Stimulated activated naive B cell treated with anti-CD40 and anti-IgM and Interleukin-4, amounts not matched to agents 10 μg/mL and 1 μg/mL and 100 μg/mL, for 72 hours (primary cell): ENCODE data around the gene CMTR1.

Source experiments
- ATAC-seq, 2 donors: fragments of 150-1000 bp; cut with Tn5 transposase; replicated peaks; 2 replicates each; pipeline ENCODE4 v1.10.0; 2021; ENCODE audit warnings: moderate library complexity in 1 of 2
- DNase-seq: peaks from one replicate; pipeline ENCODE4 v3.0.0; 2021
- H3K27ac Mint-ChIP-seq: one replicate; pipeline ENCODE4 v1.8.0; 2022; ENCODE audit warnings: mild to moderate bottlenecking, mixed read lengths
- H3K27me3 Mint-ChIP-seq, 2 donors: one replicate each; pipeline ENCODE4 v1.8.0; 2022; ENCODE audit warnings: mixed read lengths in 2 of 2
- H3K36me3 Mint-ChIP-seq, 2 donors: one replicate each; pipeline ENCODE4 v1.8.0; 2022; ENCODE audit warnings: mixed read lengths in 2 of 2, mild to moderate bottlenecking in 1 of 2
- H3K4me1 Mint-ChIP-seq, 2 donors: one replicate each; pipeline ENCODE4 v1.8.0; 2022; ENCODE audit warnings: mixed read lengths in 2 of 2, mild to moderate bottlenecking in 1 of 2
- H3K4me3 Mint-ChIP-seq, 2 donors: one replicate each; pipeline ENCODE4 v1.8.0; 2022; ENCODE audit warnings: mild to moderate bottlenecking in 2 of 2, mixed read lengths in 2 of 2, moderate library complexity in 1 of 2
- H3K9me3 Mint-ChIP-seq, 2 donors: one replicate each; pipeline ENCODE4 v1.8.0; 2022; ENCODE audit warnings: mixed read lengths in 2 of 2, mild to moderate bottlenecking in 1 of 2

Gene CMTR1

GRCh38 chr6:37487591-37488380, 54.8 kb downstream of the CMTR1 start:
- peaks cover 51 to 67% of the 10 kb centered on the region in 2 donors for H3K4me1 Mint-ChIP-seq
- ATAC-seq (peak; percentile 28 to 52), DNase-seq (no peak)
- no peaks in the 10 kb centered on the region for H3K9me3 Mint-ChIP-seq
- H3K36me3 Mint-ChIP-seq: peaks cover 24 to 42% of the 10 kb centered on the region in 2 donors
- H3K27ac Mint-ChIP-seq: peak overlapping the region; percentile 86
- peak overlapping the region; percentile 79 to 83 for H3K4me3 Mint-ChIP-seq
- no peaks in the 10 kb centered on the region for H3K27me3 Mint-ChIP-seq

GRCh38 chr6:37488476-37488875, 55.5 kb downstream of the CMTR1 start:
- H3K27ac Mint-ChIP-seq: peak overlapping the region; percentile 86
- peak overlapping the region; percentile 79 to 83 for H3K4me3 Mint-ChIP-seq
- H3K4me1 Mint-ChIP-seq: peaks cover 53 to 74% of the 10 kb centered on the region in 2 donors
- H3K27me3 Mint-ChIP-seq: no peaks in the 10 kb centered on the region
- peaks cover 24 to 37% of the 10 kb centered on the region in 2 donors for H3K36me3 Mint-ChIP-seq
- ATAC-seq (peak; percentile 35 to 36), DNase-seq (no peak)
- H3K9me3 Mint-ChIP-seq: no peaks in the 10 kb centered on the region

DNA sequence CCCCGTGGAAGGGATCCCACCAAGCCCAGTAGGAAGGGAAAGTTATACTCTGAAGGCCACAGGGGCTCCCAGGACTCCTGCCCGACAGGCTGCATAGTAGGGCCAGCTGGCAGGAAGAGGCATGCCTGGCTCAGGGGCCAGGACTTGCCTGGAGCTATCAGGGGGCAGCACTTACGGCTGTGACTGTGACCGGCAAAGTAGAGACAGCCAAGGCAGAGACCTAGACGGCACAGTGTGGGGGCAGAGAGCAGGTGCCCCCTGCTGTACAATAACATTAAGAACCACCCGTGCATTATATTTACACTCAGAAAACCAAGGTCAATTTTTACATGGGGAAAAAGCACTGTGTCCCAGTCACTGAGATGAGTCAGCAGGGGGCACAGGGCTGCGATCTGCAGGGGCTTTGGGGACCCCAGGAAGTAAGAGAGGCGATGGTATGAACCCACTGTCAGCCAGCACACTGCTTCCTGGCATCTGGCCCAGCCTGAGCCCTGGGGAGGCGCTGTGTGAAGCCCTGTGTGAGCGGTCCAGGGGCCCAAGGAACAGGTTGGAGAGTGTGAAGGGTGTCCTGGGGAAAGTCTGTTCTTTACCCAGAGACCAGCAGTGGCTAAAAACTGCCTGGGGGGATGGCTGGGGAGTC, 56.8 kb downstream of the CMTR1 start:
- H3K4me3 Mint-ChIP-seq: peak overlapping the region; percentile 64 to 79
- no peaks in the 10 kb centered on the region for H3K9me3 Mint-ChIP-seq
- peak overlapping the region; percentile 95 for H3K27ac Mint-ChIP-seq
- DNase-seq: no peak
- peak; percentile 52 to 64 for ATAC-seq
- no peaks in the 10 kb centered on the region for H3K27me3 Mint-ChIP-seq
- peaks cover 27 to 41% of the 10 kb centered on the region in 2 donors for H3K36me3 Mint-ChIP-seq
- peaks cover 60 to 84% of the 10 kb centered on the region in 2 donors for H3K4me1 Mint-ChIP-seq

DNA sequence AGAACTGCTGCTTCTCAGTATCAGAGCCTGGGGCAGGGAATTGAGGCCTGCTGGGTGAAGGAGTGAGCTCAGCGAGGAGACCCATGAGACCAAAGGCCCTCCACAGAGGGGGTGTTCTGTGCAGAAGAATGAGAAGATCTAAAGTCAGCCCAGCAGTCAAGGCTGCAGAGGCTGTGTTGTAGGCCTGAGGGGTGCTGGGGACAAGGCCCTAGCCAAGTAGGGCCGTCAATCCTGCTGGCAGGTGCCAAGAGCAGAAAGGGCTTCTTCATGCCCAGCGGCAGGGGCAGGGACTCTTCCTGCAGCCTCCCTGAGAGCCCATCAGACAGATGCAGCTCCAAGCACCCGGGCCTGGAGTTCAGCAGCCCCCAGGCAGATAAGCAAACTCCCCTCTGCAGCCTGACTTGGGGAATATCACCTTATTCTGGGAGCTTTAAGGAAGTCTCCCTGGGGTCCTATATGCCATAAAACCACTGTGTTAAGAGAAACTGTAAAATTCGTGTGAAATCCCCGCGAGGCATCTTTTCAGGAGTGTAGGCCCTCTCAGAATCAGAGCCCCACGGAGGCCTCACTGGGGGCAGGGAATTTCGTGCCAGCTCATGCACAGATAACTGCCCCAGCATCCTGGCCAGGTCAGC, 57.6 kb downstream of the CMTR1 start:
- Mint-ChIP-seq H3K36me3 (peaks cover 27 to 46% of the 10 kb centered on the region in 2 donors), H3K4me3 (peak overlapping the region; percentile 48 to 79), H3K9me3 (no peaks in the 10 kb centered on the region), H3K27ac (peak overlapping the region; percentile 95), H3K27me3 (no peaks in the 10 kb centered on the region), H3K4me1 (peaks cover 66 to 93% of the 10 kb centered on the region in 2 donors)
- ATAC-seq: no peak
- no peak for DNase-seq

DNA sequence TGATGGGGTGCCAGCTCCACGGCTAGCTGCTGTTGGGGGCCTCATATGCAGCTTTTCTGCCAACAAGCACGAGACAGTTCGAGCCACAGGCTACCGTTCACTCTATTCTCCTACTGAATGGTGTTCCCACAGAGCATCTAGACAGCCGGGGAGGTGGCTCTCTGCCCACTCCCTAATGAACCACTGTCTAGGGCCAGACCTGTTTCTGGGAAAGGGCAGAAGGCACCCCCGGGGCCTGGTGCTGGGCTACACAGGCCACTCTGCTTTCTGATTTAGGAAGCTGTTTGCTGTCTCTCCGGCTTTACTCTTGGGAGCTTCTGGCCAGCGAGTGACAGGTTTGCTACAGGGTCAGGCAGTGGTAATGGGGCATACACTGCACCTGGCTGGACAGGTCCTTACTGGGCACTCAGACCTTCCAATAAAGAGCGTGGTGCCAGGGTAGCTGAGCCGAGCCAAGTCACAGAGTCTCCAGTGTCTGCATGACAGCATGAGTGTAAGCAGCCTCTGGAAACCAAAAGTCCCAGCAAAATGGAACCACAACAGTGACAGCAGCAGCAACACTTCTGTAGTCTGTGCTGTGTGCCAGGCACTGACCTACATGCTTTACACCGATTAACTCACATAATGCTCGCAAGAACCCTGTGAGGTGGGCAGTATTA, 58.3 kb downstream of the CMTR1 start:
- no peak for DNase-seq
- H3K4me3 Mint-ChIP-seq: peak overlapping the region in 1 of 2 donors; percentile 54
- peaks cover 22 to 49% of the 10 kb centered on the region in 2 donors for H3K36me3 Mint-ChIP-seq
- peaks cover 67 to 95% of the 10 kb centered on the region in 2 donors for H3K4me1 Mint-ChIP-seq
- ATAC-seq: no peak
- H3K9me3 Mint-ChIP-seq: no peaks in the 10 kb centered on the region
- no peaks in the 10 kb centered on the region for H3K27me3 Mint-ChIP-seq
- peak overlapping the region; percentile 31 for H3K27ac Mint-ChIP-seq

- Mint-ChIP-seq H3K4me3 (no peak overlapping the region), H3K4me1 (peaks cover 66 to 93% of the 10 kb centered on the region in 2 donors), H3K27me3 (no peaks in the 10 kb centered on the region), H3K27ac (peak overlapping the region; percentile 65), H3K36me3 (peaks cover 21 to 51% of the 10 kb centered on the region in 2 donors), H3K9me3 (no peaks in the 10 kb centered on the region)
- ATAC-seq: no peak
- no peak for DNase-seq
These were observed 58.8 kb downstream of the CMTR1 start for GRCh38 chr6:37491830-37492208.

DNA sequence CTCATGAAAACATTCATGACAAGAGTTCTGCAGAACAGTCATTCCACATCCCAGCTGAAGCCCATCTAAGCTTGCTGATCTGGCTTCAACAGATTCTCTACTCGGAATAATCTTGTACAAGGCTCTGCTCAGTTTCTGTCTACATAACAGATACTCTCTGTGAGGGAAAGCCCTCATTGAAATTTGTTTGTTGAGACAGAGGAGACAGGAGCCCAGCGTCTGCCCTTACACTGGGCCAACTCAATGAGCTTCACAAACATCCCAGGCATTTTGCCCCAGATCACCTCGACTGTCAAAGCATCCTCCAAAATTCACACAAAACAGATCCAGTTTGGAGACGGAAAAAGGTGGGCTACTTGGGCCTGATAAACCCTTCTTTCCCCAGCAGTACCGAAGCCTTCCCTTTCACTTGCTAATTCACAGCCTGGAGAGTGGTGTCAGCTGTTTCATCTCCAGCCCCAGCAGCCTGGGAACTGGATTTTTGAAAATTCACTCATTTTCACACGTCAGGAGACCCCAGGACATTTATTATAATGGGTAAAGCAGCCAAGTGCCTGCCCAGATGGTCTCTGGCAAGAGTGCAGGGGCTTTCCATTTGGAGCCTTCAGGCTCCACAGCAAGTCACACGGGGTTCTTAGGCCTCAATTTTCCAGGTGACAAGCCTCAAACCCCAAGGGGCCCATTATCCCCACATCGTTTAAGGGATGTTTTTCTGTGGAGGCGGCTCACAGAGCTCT, 59.4 kb downstream of the CMTR1 start:
- Mint-ChIP-seq H3K9me3 (no peaks in the 10 kb centered on the region), H3K27ac (peak overlapping the region; percentile 83), H3K27me3 (no peaks in the 10 kb centered on the region), H3K4me1 (peaks cover 68 to 91% of the 10 kb centered on the region in 2 donors), H3K36me3 (peaks cover 23 to 53% of the 10 kb centered on the region in 2 donors), H3K4me3 (peak overlapping the region in 1 of 2 donors; percentile 19)
- no peak for ATAC-seq
- DNase-seq: no peak

GRCh38 chr6:37492991-37493660, 60.1 kb downstream of the CMTR1 start:
- Mint-ChIP-seq H3K27me3 (no peaks in the 10 kb centered on the region), H3K36me3 (peaks cover 22 to 50% of the 10 kb centered on the region in 2 donors), H3K4me3 (peak overlapping the region in 1 of 2 donors; percentile 22), H3K27ac (peak overlapping the region; percentile 83), H3K4me1 (peaks cover 67 to 91% of the 10 kb centered on the region in 2 donors), H3K9me3 (no peaks in the 10 kb centered on the region)
- ATAC-seq (no peak), DNase-seq (no peak)

GRCh38 chr6:37493661-37493995, 60.6 kb downstream of the CMTR1 start:
- Mint-ChIP-seq H3K27me3 (no peaks in the 10 kb centered on the region), H3K36me3 (peaks cover 20 to 48% of the 10 kb centered on the region in 2 donors), H3K9me3 (no peaks in the 10 kb centered on the region), H3K4me1 (peaks cover 66 to 91% of the 10 kb centered on the region in 2 donors), H3K27ac (no peak overlapping the region), H3K4me3 (no peak overlapping the region)
- ATAC-seq: no peak
- no peak for DNase-seq

DNA sequence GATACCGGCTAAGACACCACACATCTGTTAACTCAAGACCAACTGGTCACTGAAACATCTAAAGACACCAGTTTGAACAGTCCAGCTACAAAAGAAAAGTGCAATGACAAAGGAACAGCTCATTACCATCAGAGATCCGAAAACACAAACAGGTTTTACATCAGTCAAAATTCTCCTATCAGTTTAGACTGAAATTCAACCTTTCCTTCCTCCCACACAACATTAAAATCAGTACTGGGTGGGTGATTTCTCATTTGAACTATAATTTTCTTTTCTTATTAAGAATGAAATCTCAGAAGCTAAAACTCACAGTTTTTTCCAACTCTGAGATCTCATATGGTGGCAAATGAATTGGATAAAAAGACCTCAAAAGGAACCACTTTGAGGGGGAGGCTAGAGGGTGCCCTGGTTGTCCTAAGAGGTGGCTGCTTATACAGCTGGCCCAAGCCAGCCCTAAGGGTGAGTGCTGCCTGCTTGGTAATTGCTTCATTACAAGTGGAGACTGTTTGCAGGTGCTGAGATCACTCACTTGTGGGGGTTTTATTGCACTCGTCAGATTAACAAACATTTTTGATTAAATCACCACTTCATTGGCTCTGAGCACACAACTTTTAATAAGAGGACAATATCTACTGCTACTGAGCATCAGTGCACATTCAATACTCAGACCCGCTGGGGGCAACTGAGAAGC, 62.4 kb downstream of the CMTR1 start:
- peaks cover 16 to 38% of the 10 kb centered on the region in 2 donors for H3K36me3 Mint-ChIP-seq
- peak in 1 of 2 donors; percentile 24 for ATAC-seq
- peaks cover 64 to 91% of the 10 kb centered on the region in 2 donors for H3K4me1 Mint-ChIP-seq
- no peak for DNase-seq
- H3K4me3 Mint-ChIP-seq: peak overlapping the region in 1 of 2 donors; percentile 2
- H3K27ac Mint-ChIP-seq: peak overlapping the region; percentile 39
- H3K27me3 Mint-ChIP-seq: no peaks in the 10 kb centered on the region
- no peaks in the 10 kb centered on the region for H3K9me3 Mint-ChIP-seq

GRCh38 chr6:37496951-37497885, 64.2 kb downstream of the CMTR1 start:
- ATAC-seq (no peak), DNase-seq (no peak)
- Mint-ChIP-seq H3K27ac (no peak overlapping the region), H3K36me3 (peaks cover 16 to 35% of the 10 kb centered on the region in 2 donors), H3K9me3 (no peaks in the 10 kb centered on the region), H3K27me3 (no peaks in the 10 kb centered on the region), H3K4me1 (peaks cover 55 to 82% of the 10 kb centered on the region in 2 donors), H3K4me3 (peak overlapping the region; percentile 37 to 48)
